Heart left ventricle (tissue), 16 donors: ENCODE results near the gene KIR2DL1. TPM values are rescaled to one million over a fixed set of nuclear protein-coding genes. Genes with fewer than 3 reads are reported as not detected.
"Not testable (repeated sequence)": the region's sequence is repeated elsewhere in the genome, so short reads cannot be mapped to it uniquely, and the experiment has no call there.

ENCODE experiments used
- ATAC-seq, 4 donors: fragments of 200-7000 bp; cut with Tn5 transposase; one replicate each; pipeline ENCODE4 v1.9.1; 2020 to 2022; ENCODE audit warnings: moderate library complexity in 4 of 4, mild to moderate bottlenecking in 3 of 4, moderate number of reproducible peaks in 1 of 4
- DNase-seq, 5 donors: peaks; one replicate each; pipeline ENCODE4 v3.0.0-alpha.2; 2020
- H3K27ac ChIP-seq, 12 donors: fragments of 200-600 bp; sonication (generic) in 4 of 12; one replicate each; pipeline versions ENCODE4 v1.5.0 to v1.8.0; 2016 to 2022; ENCODE audit warnings: mild to moderate bottlenecking in 2 of 12
- H3K27me3 ChIP-seq, 9 donors: fragments of 200-600 bp; sonication (generic) in 2 of 9; one replicate each; pipeline versions ENCODE4 v1.5.1 to v1.8.0; 2016 to 2022; ENCODE audit warnings: mild to moderate bottlenecking in 3 of 9
- H3K36me3 ChIP-seq, 9 donors: fragments of 200-600 bp; sonication (generic) in 2 of 9; one replicate each; pipeline versions ENCODE4 v1.5.0 to v1.8.0; 2018 to 2022; ENCODE audit warnings: mild to moderate bottlenecking in 2 of 9
- H3K4me1 ChIP-seq, 12 donors: fragments of 200-600 bp; sonication (generic) in 4 of 12; one replicate each; pipeline versions ENCODE4 v1.5.0 to v1.8.0; 2016 to 2022; ENCODE audit warnings: mild to moderate bottlenecking in 3 of 12
- H3K4me3 ChIP-seq, 12 donors: fragments of 200-600 bp; sonication (generic) in 4 of 12; one replicate each; pipeline versions ENCODE4 v1.5.0 to v1.8.0; 2017 to 2022; ENCODE audit warnings: mild to moderate bottlenecking in 9 of 12, moderate library complexity in 4 of 12
- H3K9me3 ChIP-seq, 12 donors: fragments of 200-600 bp; sonication (generic) in 4 of 12; one replicate each; pipeline versions ENCODE4 v1.5.0 to v1.8.0; 2016 to 2022; ENCODE audit warnings: mild to moderate bottlenecking in 1 of 12
- CTCF ChIP-seq, 12 donors: fragments of 200-600 bp; sonication (generic) in 4 of 12; IDR thresholded peaks; one replicate each; pipeline versions ENCODE4 v1.5.0 to v1.8.0; 2018 to 2022; ENCODE audit warnings: antibody characterized with exemption in 12 of 12, mild to moderate bottlenecking in 5 of 12
- POLR2A ChIP-seq, 2 donors: fragments of 450-650 bp; IDR thresholded peaks; one replicate each; pipeline ENCODE4 v1.6.1; 2017; ENCODE audit warnings: antibody characterized with exemption in 2 of 2, mild to moderate bottlenecking in 2 of 2, moderate library complexity in 2 of 2
- WGBS, 4 donors: extraction: QIAGEN DNeasy Blood & Tissue Kit in 2 of 4; methylation state at CpG; one replicate each; pipeline versions ENCODE4 v1.1.5 to v1.1.7; 2013 to 2018; 5-methylcytosine and 5-hydroxymethylcytosine counted together
- intact Hi-C, 10 donors: fragments of 100-400 bp; cut with DNase I; formaldehyde crosslinking; loops; one replicate each; pipeline versions ENCODE4 v1.11.1 to v1.14.2; 2022
- polyA plus RNA-seq, 2 donors: library from polyadenylated mRNA; stranded (reverse); fragments of 200-250 nt; gene quantifications; one replicate each; pipeline ENCODE4 v1.2.3, GENCODE V29; 2013
- total RNA-seq, 9 donors: library from RNA; depleted of rRNA in 2 of 9; stranded (reverse); fragments of >200 nt in 2 of 9; fragmentation: NEBNext Ultra II Directional in 3 of 9; extraction: Animal tissue kit (Norgen Biotek cat#: 25700) in 3 of 9; gene quantifications; one replicate each; pipeline versions ENCODE4 v1.1.0 to v1.2.4, GENCODE V29; 2016 to 2023
- donor health status: ischemic (EF 13 %, LVEDD 7.1; RV severe dilation, severe dysfunction).
- donor health status: healthy with polysubstance abuse.
- donor health status: DM: no; HTN: yes; CAD: no.
- donor health status: DM: no; HTN: no; CAD: no.
- donor health status: ischemic (EF 25% LVEDD 6.9; RV normal size, moderate dysfunction).
- donor health status: ischemic (EF 25% LVEDD 5.7; RV mildly dilated, moderate dysfunction).
- donor health status: healthy.
- donor health status: DM: yes; HTN: yes; CAD: no.
- donor health status: ischemic (EF 35%, LVEDD 5.7; RV mildly dilated, moderate dysfunction).
- donor health status: nonischemic (EF 11% LVEDD 7.7; RV severe dilation, severe dysfunction).
- donor health status: DM: yes; HTN: yes; CAD: no.
- donor health status: PGD.
- donor health status: ischemic (EF 29% LVEDD 5.4; RV normal size, mild dysfunction).
- donor health status: nonischemic (EF 23%, LVEDD 6.1; RV moderate dilation, normal function).

The KIR2DL1 gene
- total and polyA plus RNA-seq, 11 donors = 0.19 TPM; not detected in 10

- H3K4me1 ChIP-seq, ATAC-seq, H3K27ac ChIP-seq, intact Hi-C loops, H3K4me3 ChIP-seq, H3K27me3 ChIP-seq, H3K36me3 ChIP-seq, DNase-seq, H3K9me3 ChIP-seq: not testable (repeated sequence)
- 82 to 86% (median 85%) methylated on average over 24 of the region's 24 CpGs for WGBS, 4 donors
These were observed 16.6 kb downstream of the KIR2DL1 start for GRCh38 chr19:54786091-54786723.

GRCh38 chr19:54788154-54788553 lies 18.6 kb downstream of the KIR2DL1 start:
- H3K27ac ChIP-seq, intact Hi-C loops, H3K27me3 ChIP-seq, H3K4me3 ChIP-seq, H3K4me1 ChIP-seq, H3K9me3 ChIP-seq, ATAC-seq, H3K36me3 ChIP-seq, DNase-seq: not testable (repeated sequence)
- WGBS, 4 donors = 63 to 79% (median 77%) methylated on average over 6 of the region's 6 CpGs

- DNase-seq (no peak), ATAC-seq (no peak)
- TF ChIP-seq POLR2A (IDR thresholded peaks at IDR 0.05) (no peak), CTCF (IDR thresholded peaks at IDR 0.05) (no peak)
- 60 to 73% (median 68%) methylated on average over 4 to 5 of the region's 5 CpGs for WGBS, 4 donors
- Histone ChIP-seq H3K36me3 (no peaks in the 10 kb centered on the region), H3K27ac (no peak overlapping the region), H3K9me3 (no peaks in the 10 kb centered on the region), H3K4me3 (no peak overlapping the region), H3K27me3 (peaks cover 0 to 7% (median 0%) of the 10 kb centered on the region in 9 donors), H3K4me1 (peaks cover 0 to 17% (median 0%) of the 10 kb centered on the region in 12 donors)
- intact Hi-C loops = no loop called here
These were observed 21.1 kb downstream of the KIR2DL1 start for GRCh38 chr19:54790711-54791110.

GRCh38 chr19:54791476-54791875 lies 21.9 kb downstream of the KIR2DL1 start:
- H3K36me3 ChIP-seq = no peaks in the 10 kb centered on the region
- no peak overlapping the region for H3K4me3 ChIP-seq
- DNase-seq (no peak), ATAC-seq (no peak)
- H3K4me1 ChIP-seq = peaks cover 0 to 24% (median 0%) of the 10 kb centered on the region in 12 donors
- TF ChIP-seq POLR2A (IDR thresholded peaks at IDR 0.05) (no peak), CTCF (IDR thresholded peaks at IDR 0.05) (no peak)
- H3K27ac ChIP-seq = no peak overlapping the region
- H3K27me3 ChIP-seq = peaks cover 0 to 7% (median 0%) of the 10 kb centered on the region in 9 donors
- 66 to 85% (median 76%) methylated on average over 6 of the region's 6 CpGs for WGBS, 4 donors
- H3K9me3 ChIP-seq = no peaks in the 10 kb centered on the region
- intact Hi-C loops = no loop called here

- DNase-seq = no peak
- no peaks in the 10 kb centered on the region for H3K9me3 ChIP-seq
- H3K4me3 ChIP-seq = peak overlapping the region in 11 of 12 donors; percentile 7 to 53 (median 36)
- no peaks in the 10 kb centered on the region for H3K27me3 ChIP-seq
- no peaks in the 10 kb centered on the region for H3K36me3 ChIP-seq
- H3K4me1 ChIP-seq = peaks cover 0 to 28% (median 0%) of the 10 kb centered on the region in 12 donors
- ATAC-seq = peak in 1 of 4 donors; percentile 22
- WGBS, 4 donors = 31 to 47% (median 36%) methylated on average over 8 of the region's 8 CpGs
- TF ChIP-seq POLR2A (IDR thresholded peaks at IDR 0.05) (no peak), CTCF (IDR thresholded peaks at IDR 0.05) (no peak)
- peak overlapping the region in 5 of 12 donors; percentile 16 to 70 (median 35) for H3K27ac ChIP-seq
- intact Hi-C loops = no loop called here
These were observed 23.2 kb downstream of the KIR2DL1 start for GRCh38 chr19:54792814-54793213.
